ENCODE results near the gene ZFYVE27.

ZFYVE27 gene

DNA sequence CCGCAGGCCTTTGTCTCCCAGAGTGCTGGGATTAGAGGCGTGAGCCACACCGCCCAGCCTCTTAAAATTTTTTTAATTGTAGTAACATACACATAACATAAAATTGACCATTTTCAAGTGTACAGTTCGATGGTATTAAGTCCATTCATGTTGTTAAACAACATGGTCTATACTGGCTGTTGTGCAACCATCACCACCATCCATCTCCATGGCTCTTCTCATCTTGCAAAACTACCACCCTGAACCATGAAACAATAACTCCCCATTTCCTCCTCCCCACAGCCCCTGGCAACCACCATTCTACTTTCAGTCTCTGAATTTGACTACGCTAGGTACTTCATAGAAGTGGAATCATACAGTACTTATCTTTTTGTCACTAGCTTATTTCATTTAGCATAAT, 7.9 kb upstream of the ZFYVE27 start:
- no peak for DNase-seq (ENCODE audit: low spot score in 2 of 2)
- Mint-ChIP-seq H3K9me3 (no peaks in the 10 kb centered on the region), H3K4me1 (peaks cover 6% of the 10 kb centered on the region), H3K27ac (no peak overlapping the region), H3K36me3 (no peaks in the 10 kb centered on the region), H3K4me3 (no peak overlapping the region)
- ATAC-seq, result no peak

DNA sequence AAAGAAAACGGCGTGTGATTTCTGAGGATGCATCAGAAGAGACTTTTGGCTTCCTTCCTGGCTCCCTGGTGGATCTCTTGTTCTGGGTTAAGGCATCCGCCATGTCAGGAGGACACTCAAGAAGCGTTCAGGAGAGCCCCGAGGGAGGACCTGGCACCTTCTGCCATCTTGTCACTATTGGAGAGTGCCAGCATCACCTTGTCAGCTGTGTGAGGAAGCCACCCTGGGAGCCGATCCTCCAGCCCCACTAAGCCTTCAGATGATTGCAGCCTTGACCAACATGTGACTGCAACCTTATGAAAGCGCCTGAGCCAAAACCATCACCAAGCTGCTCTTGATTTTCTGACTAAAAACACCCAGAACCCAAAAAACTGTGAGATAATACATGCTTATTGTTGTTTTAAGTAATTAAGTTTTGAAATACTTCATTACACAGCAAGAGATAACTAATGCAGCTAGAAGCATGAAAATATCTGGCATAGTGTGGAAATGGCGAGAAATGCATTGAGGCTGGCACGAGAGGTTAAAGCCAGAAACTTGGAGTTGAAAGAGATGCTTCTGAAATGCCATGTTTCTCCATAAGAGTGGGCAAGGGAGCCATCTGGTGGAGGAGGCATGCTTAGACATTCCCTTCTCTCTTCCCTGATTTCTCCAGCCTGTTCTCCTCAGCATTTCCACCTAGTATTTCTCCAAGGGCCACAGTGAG, 5.4 kb upstream of the ZFYVE27 start:
- Mint-ChIP-seq H3K9me3 (peaks cover 4% of the 10 kb centered on the region), H3K36me3 (peaks cover 11% of the 10 kb centered on the region), H3K4me3 (no peak overlapping the region), H3K27ac (no peak overlapping the region), H3K4me1 (peaks cover 17% of the 10 kb centered on the region)
- peak in 1 of 2 donors; percentile 59 for DNase-seq (ENCODE audit: low spot score in 2 of 2)
- peak; percentile 49 for ATAC-seq

DNA sequence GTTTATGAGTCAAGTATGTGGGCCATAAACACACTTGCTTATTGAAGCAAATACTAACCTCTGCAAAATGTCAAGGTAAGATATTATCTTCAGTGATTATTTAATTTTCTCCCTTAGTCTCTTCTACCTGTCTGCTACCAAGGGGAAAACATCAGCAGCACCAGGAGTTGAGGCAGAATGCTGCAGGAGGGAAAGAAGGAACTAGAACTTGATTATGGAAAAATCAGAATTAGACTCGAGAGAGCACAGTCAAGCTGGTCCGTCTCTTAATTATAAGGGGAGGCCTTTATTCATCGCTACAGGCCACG, 4.9 kb upstream of the ZFYVE27 start:
- ATAC-seq, result no peak
- H3K9me3 Mint-ChIP-seq, result peaks cover 4% of the 10 kb centered on the region
- no peak overlapping the region for H3K4me3 Mint-ChIP-seq
- H3K27ac Mint-ChIP-seq, result no peak overlapping the region
- DNase-seq (ENCODE audit: low spot score in 2 of 2), result no peak
- peaks cover 16% of the 10 kb centered on the region for H3K36me3 Mint-ChIP-seq
- peaks cover 17% of the 10 kb centered on the region for H3K4me1 Mint-ChIP-seq

DNA sequence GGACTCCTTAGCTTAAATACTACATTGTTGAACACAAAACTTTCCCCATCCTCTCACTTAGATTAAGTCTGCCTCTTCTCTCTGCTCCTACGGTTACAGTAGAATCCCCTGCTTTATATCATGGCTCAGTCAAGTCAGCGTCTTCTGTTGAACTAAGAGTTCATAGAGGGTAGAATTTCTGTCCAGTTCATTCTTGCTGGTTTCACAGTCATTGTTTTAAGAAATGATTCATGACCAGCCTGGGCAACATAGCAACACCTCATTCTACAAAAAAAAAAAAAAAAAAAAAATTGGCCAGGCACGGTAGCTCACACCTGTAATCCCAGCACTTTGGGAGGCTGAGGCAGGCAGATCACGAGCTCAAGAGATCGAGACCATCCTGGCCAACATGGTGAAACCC, 3.7 kb upstream of the ZFYVE27 start:
- peaks cover 28% of the 10 kb centered on the region for H3K4me1 Mint-ChIP-seq
- no peak for ATAC-seq
- no peak for DNase-seq (ENCODE audit: low spot score in 2 of 2)
- H3K27ac Mint-ChIP-seq, result no peak overlapping the region
- H3K9me3 Mint-ChIP-seq, result peaks cover 4% of the 10 kb centered on the region
- peaks cover 28% of the 10 kb centered on the region for H3K36me3 Mint-ChIP-seq
- no peak overlapping the region for H3K4me3 Mint-ChIP-seq

DNA sequence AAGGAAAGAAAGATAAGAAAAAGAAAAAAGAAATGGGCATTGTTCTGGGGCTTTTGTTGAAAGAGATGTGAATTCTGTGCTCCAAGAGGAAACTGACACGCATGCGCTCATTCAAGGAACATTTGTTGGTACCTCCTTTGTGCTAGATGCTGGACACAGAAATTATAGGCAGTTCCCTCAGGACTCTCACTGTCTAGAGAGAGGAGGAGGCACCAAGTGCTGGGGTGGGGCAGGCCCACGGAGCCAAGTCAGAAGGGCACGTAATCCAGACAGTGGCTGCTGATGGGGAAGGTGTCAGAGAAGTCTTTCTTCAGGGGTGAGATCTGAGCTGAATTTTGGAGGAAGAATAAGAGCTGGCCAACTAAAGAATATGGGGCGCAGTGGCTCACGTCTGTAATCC, 2.9 kb upstream of the ZFYVE27 start:
- peaks cover 32% of the 10 kb centered on the region for H3K4me1 Mint-ChIP-seq
- peak overlapping the region; percentile 39 for H3K27ac Mint-ChIP-seq
- H3K36me3 Mint-ChIP-seq, result peaks cover 36% of the 10 kb centered on the region
- H3K4me3 Mint-ChIP-seq, result no peak overlapping the region
- ATAC-seq (no peak), DNase-seq (ENCODE audit: low spot score in 2 of 2) (no peak)
- peaks cover 4% of the 10 kb centered on the region for H3K9me3 Mint-ChIP-seq

DNA sequence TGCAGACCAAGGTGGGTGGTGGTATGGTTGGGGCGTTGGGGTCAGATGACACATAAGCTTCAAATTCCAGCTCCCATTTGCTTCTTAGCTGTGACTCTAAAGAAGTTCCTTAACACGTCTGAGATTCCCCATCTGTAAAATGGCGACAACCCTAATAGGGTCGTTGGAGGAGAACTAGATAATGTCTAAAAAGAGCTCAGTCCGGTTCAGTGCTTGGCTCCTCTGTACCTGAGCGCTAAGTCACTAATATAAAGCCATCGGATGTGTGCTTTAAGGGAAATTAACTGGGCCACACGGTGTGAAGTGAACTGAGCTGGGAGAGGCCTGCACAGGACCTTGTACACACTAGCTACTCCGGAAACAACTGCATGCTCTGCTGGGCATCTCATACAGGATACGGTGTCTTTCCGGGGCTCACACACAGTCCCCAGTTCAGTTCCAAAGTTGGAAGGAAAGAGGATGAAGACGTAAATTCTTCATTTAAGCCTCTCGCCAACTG, 476 bp upstream of the ZFYVE27 start:
- H3K27ac Mint-ChIP-seq, result peak overlapping the region; percentile 97
- H3K9me3 Mint-ChIP-seq, result peaks cover 4% of the 10 kb centered on the region
- ATAC-seq (peak; percentile 25), DNase-seq (ENCODE audit: low spot score in 2 of 2) (no peak)
- peaks cover 52% of the 10 kb centered on the region for H3K4me1 Mint-ChIP-seq
- peaks cover 60% of the 10 kb centered on the region for H3K36me3 Mint-ChIP-seq
- peak overlapping the region; percentile 88 for H3K4me3 Mint-ChIP-seq

DNA sequence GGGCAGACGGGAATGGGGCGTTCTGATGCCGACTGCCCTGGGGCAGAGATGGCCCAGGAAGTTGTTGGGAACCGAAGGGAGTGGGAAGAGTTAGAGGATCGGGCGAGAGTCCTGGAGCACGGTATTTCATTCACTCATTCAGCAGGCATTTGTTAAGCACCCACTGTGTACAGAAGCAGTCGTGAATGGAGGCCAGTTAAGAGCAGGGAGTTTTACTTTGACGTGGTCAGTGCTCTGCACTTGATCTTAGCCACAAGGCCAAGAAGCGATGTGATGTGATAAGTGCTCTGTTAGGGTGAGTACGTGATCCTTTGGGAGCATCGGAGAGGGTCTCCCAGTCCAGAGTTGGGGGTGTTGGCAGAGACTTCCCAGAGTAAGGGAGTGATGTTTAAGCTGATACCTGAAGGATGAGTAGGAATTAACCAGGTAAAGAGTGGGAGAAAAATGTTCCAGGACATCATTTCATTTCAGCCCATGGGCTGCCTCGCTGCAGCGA, 890 bp downstream of the ZFYVE27 start:
- Mint-ChIP-seq H3K36me3 (peaks cover 74% of the 10 kb centered on the region), H3K4me1 (peaks cover 61% of the 10 kb centered on the region), H3K27ac (peak overlapping the region; percentile 97), H3K9me3 (peaks cover 4% of the 10 kb centered on the region), H3K4me3 (peak overlapping the region; percentile 88)
- ATAC-seq (peak; percentile 53), DNase-seq (ENCODE audit: low spot score in 2 of 2) (no peak)

DNA sequence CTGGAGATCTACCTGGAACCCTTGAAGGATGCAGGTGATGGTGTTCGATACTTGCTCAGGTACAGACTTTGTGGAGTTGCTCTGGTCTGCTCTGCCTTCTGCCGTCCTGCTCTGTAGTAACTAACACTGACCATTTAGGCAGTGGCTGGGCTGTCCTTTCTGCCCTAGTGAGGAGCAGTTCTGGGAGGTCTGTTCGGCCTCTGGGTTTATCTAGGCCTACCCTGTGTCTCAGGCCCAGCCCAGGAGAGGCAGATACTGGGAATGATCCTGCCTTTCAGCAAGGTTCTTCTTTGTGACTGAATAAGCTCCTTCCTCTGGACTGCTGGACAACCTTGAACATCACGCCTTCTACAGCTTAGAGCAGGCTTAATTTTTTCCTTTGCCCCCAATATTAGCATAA, 1.7 kb downstream of the ZFYVE27 start:
- no peak for DNase-seq (ENCODE audit: low spot score in 2 of 2)
- peak overlapping the region; percentile 97 for H3K27ac Mint-ChIP-seq
- peaks cover 69% of the 10 kb centered on the region for H3K4me1 Mint-ChIP-seq
- H3K4me3 Mint-ChIP-seq, result peak overlapping the region; percentile 88
- peaks cover 82% of the 10 kb centered on the region for H3K36me3 Mint-ChIP-seq
- no peak for ATAC-seq
- peaks cover 4% of the 10 kb centered on the region for H3K9me3 Mint-ChIP-seq

DNA sequence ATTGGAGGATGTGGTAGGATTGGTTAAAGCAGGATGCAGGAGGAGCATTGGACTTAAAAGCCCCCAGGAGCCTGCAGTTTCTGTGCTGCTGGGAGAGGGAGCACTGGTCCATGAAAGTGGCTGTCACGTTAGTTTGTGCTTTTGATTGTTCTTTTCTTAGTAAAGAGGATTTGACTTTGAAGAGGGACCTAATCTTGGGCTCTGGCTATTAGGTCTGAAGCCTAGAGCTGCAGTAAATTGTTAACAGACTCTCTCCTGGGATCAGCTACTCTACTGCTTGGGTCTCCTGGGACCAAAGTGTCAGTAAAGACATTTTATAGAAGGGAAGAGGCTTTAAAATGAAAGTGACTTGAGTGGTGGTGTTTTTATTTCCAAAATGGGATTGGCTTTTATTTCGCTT, 3.7 kb downstream of the ZFYVE27 start:
- peaks cover 78% of the 10 kb centered on the region for H3K4me1 Mint-ChIP-seq
- DNase-seq (ENCODE audit: low spot score in 2 of 2) (no peak), ATAC-seq (no peak)
- peaks cover 100% of the 10 kb centered on the region for H3K36me3 Mint-ChIP-seq
- no peak overlapping the region for H3K4me3 Mint-ChIP-seq
- H3K9me3 Mint-ChIP-seq, result peaks cover 2% of the 10 kb centered on the region
- H3K27ac Mint-ChIP-seq, result no peak overlapping the region

DNA sequence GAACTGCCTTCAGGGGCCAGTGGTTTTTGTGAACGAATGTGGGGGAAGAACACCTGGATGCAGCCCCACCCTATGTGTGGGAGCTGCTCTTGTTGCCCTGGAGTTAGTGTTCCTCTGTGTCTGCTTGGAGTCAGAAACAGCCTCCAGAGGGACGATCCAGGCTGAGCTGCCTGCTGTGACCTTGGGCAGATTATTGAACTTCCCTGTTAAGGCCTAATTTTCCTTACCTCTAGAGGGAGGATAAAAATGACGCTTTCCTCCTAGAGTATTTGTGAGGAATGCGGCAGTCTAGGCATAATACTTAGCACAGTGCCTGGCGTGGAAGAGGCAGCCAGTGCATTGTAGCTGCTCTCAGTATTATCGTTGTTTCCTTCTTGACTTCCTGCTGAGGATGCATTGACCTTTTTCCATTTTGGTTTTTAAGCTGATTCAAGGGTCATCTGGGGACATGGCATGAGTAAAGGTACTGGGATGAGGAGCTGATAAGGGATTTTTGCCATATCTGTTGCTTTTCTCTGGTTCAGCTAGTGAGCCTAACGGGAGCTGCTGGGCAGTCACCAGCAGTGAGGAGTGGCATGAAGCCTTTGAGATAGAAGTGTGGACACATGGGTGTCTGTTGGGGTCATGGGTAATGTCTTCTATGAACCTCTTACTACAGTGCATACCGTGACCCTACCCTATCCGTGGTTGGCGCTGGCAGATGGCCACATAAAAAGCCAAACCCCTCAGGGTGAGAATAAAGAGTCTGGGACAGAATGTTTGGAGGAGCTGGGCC, 6.4 kb downstream of the ZFYVE27 start:
- no peak for ATAC-seq
- Mint-ChIP-seq H3K4me1 (peaks cover 52% of the 10 kb centered on the region), H3K9me3 (no peaks in the 10 kb centered on the region), H3K36me3 (peaks cover 100% of the 10 kb centered on the region), H3K27ac (peak overlapping the region; percentile 81), H3K4me3 (no peak overlapping the region)
- DNase-seq (ENCODE audit: low spot score in 2 of 2), result no peak

DNA sequence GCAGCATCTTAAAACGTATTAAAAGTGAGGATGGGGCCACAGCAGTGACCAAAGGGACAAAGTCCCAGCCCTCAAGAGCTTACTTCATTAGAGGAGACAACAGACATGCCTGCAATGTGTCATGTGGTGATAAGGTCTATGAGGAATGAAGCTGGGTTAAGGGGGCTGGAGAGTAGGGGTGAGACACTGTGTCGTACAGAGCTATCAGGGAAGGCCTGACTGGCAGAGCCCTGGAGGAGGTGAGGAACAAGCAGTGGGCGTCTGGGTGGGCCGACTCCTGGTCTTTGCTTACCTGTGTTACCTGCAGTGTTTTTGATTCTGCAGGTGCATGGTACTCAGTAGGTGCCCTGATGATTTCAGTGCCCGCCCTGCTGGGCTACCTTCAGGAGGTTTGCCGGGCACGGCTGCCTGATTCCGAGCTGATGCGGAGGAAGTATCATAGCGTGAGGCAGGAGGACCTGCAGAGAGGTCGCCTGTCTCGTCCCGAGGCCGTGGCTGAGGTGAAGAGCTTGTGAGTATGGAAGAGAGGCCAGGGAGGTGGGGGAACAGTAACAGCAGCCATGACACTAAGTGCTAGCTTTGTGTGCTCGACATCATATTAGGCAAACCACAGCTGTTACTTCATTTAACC, 7.6 kb downstream of the ZFYVE27 start:
- Mint-ChIP-seq H3K4me1 (peaks cover 48% of the 10 kb centered on the region), H3K9me3 (no peaks in the 10 kb centered on the region), H3K27ac (peak overlapping the region; percentile 81), H3K4me3 (no peak overlapping the region), H3K36me3 (peaks cover 100% of the 10 kb centered on the region)
- DNase-seq (ENCODE audit: low spot score in 2 of 2) (no peak), ATAC-seq (no peak)

DNA sequence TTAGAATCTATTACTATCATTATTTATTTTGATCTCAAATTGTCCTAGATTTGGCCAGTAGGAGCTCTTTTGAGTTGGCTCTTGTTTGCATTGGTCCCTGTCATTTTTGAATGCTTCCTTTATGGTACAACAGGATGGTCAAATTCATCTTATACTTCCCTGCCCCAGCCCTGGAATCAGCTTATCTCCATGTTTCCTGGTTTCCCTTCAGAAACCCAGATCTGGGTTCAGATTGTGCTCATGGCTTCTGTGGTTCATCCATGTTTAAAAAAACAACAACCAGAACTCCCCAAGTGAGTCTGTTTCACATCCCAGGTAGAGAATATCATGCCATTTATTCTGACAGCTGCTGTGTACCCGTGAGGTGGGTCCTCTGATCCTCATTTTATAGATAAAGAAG, 10.6 kb downstream of the ZFYVE27 start:
- no peak overlapping the region for H3K27ac Mint-ChIP-seq
- peaks cover 100% of the 10 kb centered on the region for H3K36me3 Mint-ChIP-seq
- no peaks in the 10 kb centered on the region for H3K9me3 Mint-ChIP-seq
- ATAC-seq (no peak), DNase-seq (ENCODE audit: low spot score in 2 of 2) (no peak)
- H3K4me1 Mint-ChIP-seq, result peaks cover 30% of the 10 kb centered on the region
- no peak overlapping the region for H3K4me3 Mint-ChIP-seq

DNA sequence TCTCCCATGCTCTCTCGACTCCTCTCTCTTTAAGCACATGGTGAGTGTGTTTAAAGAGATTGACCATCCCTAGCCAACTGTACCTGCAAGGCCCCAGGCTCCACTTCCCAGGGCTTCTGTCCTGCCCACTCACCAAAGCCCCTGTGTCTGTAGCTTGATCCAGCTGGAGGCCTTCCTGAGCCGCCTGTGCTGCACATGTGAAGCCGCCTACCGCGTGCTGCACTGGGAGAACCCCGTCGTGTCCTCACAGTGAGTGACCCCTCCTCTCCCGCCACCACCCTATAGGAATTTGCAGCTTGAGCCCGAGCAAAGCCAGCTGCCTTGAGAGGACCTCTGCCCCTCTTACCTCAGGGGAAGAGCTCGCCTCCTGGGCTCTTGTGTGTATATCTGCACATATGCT, 11.2 kb downstream of the ZFYVE27 start:
- H3K4me3 Mint-ChIP-seq, result no peak overlapping the region
- DNase-seq (ENCODE audit: low spot score in 2 of 2), result no peak
- no peak overlapping the region for H3K27ac Mint-ChIP-seq
- peaks cover 100% of the 10 kb centered on the region for H3K36me3 Mint-ChIP-seq
- H3K4me1 Mint-ChIP-seq, result peaks cover 25% of the 10 kb centered on the region
- ATAC-seq, result no peak
- no peaks in the 10 kb centered on the region for H3K9me3 Mint-ChIP-seq

DNA sequence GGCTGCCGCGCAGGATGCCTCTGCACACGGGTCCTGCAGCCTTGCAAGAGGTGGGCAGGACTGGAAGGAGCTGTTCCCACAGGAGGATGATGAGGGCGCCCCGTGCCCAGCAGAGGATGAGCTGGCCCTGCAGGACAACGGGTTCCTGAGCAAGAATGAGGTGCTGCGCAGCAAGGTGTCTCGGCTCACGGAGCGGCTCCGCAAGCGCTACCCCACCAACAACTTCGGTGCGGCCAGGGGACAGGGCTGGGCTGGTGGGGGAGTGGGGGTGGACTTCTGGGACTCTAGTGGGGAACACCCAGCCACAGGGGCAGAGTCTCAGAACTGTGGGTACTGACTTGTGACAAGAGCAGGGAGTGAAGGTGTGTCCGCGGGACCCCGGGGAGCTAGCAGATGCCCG, 16.0 kb downstream of the ZFYVE27 start:
- no peak for DNase-seq (ENCODE audit: low spot score in 2 of 2)
- peaks cover 100% of the 10 kb centered on the region for H3K36me3 Mint-ChIP-seq
- H3K4me1 Mint-ChIP-seq, result peaks cover 7% of the 10 kb centered on the region
- H3K4me3 Mint-ChIP-seq, result no peak overlapping the region
- no peak overlapping the region for H3K27ac Mint-ChIP-seq
- no peak for ATAC-seq
- H3K9me3 Mint-ChIP-seq, result no peaks in the 10 kb centered on the region

DNA sequence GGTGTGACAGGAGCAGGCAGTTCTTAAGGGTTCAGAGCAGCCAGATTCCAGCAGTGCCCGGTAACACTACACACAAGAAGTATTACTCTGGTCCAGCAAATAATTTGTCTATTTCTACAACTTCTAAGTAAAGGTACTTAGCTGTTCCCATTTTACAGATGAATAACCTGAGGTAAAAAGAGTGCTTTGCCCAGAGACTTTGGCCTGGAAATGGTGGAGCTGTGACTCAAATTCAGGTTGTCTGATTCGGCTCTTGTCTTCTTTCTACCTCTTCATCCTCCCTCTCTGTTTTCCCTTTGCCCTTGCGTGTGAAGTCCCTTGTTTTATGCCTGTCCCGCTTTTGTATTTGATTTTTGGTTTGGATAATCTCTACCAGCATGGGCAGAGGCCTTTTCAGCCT, 17.8 kb downstream of the ZFYVE27 start:
- no peaks in the 10 kb centered on the region for H3K9me3 Mint-ChIP-seq
- no peak for ATAC-seq
- peaks cover 99% of the 10 kb centered on the region for H3K36me3 Mint-ChIP-seq
- no peak overlapping the region for H3K4me3 Mint-ChIP-seq
- H3K4me1 Mint-ChIP-seq, result peaks cover 7% of the 10 kb centered on the region
- DNase-seq (ENCODE audit: low spot score in 2 of 2), result no peak
- H3K27ac Mint-ChIP-seq, result peak overlapping the region; percentile 29

Data from stimulated activated effector memory CD8-positive, alpha-beta T cell treated with anti-CD3 and anti-CD28 coated beads, Interleukin-12 subunit alpha, Interleukin-12 subunit beta, amount 100 ng/mL, for 72 hours (primary cell).